Sigmoid colon (tissue), 7 donors: ENCODE data around the gene ARIH1. TPM values are rescaled to one million over a fixed set of nuclear protein-coding genes. Genes with fewer than 3 reads are reported as not detected.

Source experiments
- DNase-seq: peaks from one replicate; pipeline ENCODE4 v3.0.0-alpha.2; 2019
- H3K27ac ChIP-seq, 4 donors: fragments of 200-600 bp; sonication (generic); one replicate each; pipeline ENCODE4 v1.5.1; 2016 to 2019; ENCODE audit warnings: mild to moderate bottlenecking in 1 of 4
- H3K27me3 ChIP-seq, 3 donors: fragments of 200-600 bp; sonication (generic); one replicate each; pipeline ENCODE4 v1.5.1; 2019; ENCODE audit warnings: mild to moderate bottlenecking in 1 of 3
- H3K36me3 ChIP-seq, 4 donors: fragments of 200-600 bp; sonication (generic); one replicate each; pipeline ENCODE4 v1.5.1; 2016 to 2019
- H3K4me1 ChIP-seq, 4 donors: fragments of 200-600 bp; sonication (generic); one replicate each; pipeline ENCODE4 v1.5.1; 2017 to 2019
- H3K4me3 ChIP-seq, 4 donors: fragments of 200-600 bp; sonication (generic); one replicate each; pipeline ENCODE4 v1.5.1; 2017 to 2019; ENCODE audit warnings: mild to moderate bottlenecking in 2 of 4, moderate library complexity in 1 of 4
- H3K9me3 ChIP-seq, 4 donors: fragments of 200-600 bp in 3 of 4; sonication (generic) in 3 of 4; one replicate each; pipeline versions ENCODE4 v1.5.1 to v1.6.1; 2013 to 2019
- EP300 ChIP-seq, 4 donors: sonication (generic); formaldehyde crosslinking; IDR thresholded peaks; one replicate each; pipeline ENCODE4 v1.6.1; 2017; ENCODE audit warnings: antibody characterized with exemption in 4 of 4
- POLR2A ChIP-seq, 2 donors: fragments of 450-650 bp; IDR thresholded peaks; one replicate each; pipeline ENCODE4 v1.6.1; 2016; ENCODE audit warnings: antibody characterized with exemption in 2 of 2, mild to moderate bottlenecking in 2 of 2, moderate library complexity in 2 of 2
- POLR2AphosphoS5 ChIP-seq, 4 donors: sonication (generic); formaldehyde crosslinking; IDR thresholded peaks; one replicate each; pipeline ENCODE4 v1.6.1; 2017; ENCODE audit warnings: antibody characterized with exemption in 4 of 4
- WGBS, 2 donors: extraction: QIAGEN DNeasy Blood & Tissue Kit; methylation state at CpG; one replicate each; pipeline ENCODE4 v1.1.7; 2013; 5-methylcytosine and 5-hydroxymethylcytosine counted together
- intact Hi-C: fragments of 100-400 bp; cut with DNase I; formaldehyde crosslinking; loops from one replicate; pipeline ENCODE4 v1.15.1; 2023
- polyA plus RNA-seq, 3 donors: library from polyadenylated mRNA; stranded (reverse); fragments of 200-250 nt; gene quantifications; one replicate each; pipeline ENCODE4 v1.2.3, GENCODE V29; 2013
- total RNA-seq, 4 donors: library from RNA; depleted of rRNA; stranded (reverse); fragments of >200 nt; gene quantifications; one replicate each; pipeline ENCODE4 v1.1.0, GENCODE V29; 2016
- TF ChIP-seq, protein P1 (sequence below), 4 experiments: fragments of 450-650 bp in 3 of 4; fragments of 200-600 bp in 1 of 4; IDR thresholded peaks; one replicate each; pipeline ENCODE4 v1.5.1; 2016 to 2019; ENCODE audit warnings: antibody characterized with exemption in 4 of 4, mild to moderate bottlenecking in 3 of 4, moderate library complexity in 2 of 4
- donor health status: healthy with polysubstance abuse.
- donor health status: Bipolar disorder and iron deficiency.
- donor health status: healthy.

Gene ARIH1
- total and polyA plus RNA-seq, 7 donors, result 10.8 to 69.5 (median 36.4) TPM

DNA sequence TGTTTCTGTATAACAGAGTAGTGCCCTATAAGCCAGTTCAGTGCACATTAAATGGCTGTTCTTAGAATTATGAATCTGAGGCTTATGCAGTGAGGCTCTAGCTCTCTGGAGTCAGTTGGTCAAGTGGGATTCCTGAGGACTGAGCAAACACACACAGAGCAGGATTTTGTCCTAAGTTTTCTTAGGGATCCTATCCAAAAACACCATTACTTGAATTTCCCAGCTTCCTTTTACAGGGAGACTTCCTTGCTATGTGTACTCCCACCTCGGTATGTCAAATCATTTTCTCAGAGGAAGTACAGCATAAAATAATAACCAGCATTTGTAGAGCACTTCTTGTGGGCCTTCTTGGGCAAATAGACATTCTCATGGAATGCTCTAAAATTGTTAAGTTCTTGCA, 117.2 kb downstream of the ARIH1 start:
- intact Hi-C loops, result loop anchor here (10.0 kb wide), 1 partner anchor 93 kb away; the partner anchor contains the start of genes BBS4 and HIGD2B
- WGBS, 2 donors, result 33 to 48% methylated on average over 1 of the region's 1 CpG
- no peak for DNase-seq
- Histone ChIP-seq H3K27me3 (no peaks in the 10 kb centered on the region), H3K27ac (no peak overlapping the region), H3K4me3 (no peak overlapping the region), H3K9me3 (no peaks in the 10 kb centered on the region), H3K36me3 (peaks cover 0 to 1% (median 0%) of the 10 kb centered on the region in 4 donors), H3K4me1 (no peaks in the 10 kb centered on the region)
- TF ChIP-seq EP300 (IDR thresholded peaks at IDR 0.05), result no peak
- TF ChIP-seq POLR2AphosphoS5 (IDR thresholded peaks at IDR 0.05), result no peak
- no peak for TF ChIP-seq POLR2A (IDR thresholded peaks at IDR 0.05)
- TF ChIP-seq, protein P1, sequence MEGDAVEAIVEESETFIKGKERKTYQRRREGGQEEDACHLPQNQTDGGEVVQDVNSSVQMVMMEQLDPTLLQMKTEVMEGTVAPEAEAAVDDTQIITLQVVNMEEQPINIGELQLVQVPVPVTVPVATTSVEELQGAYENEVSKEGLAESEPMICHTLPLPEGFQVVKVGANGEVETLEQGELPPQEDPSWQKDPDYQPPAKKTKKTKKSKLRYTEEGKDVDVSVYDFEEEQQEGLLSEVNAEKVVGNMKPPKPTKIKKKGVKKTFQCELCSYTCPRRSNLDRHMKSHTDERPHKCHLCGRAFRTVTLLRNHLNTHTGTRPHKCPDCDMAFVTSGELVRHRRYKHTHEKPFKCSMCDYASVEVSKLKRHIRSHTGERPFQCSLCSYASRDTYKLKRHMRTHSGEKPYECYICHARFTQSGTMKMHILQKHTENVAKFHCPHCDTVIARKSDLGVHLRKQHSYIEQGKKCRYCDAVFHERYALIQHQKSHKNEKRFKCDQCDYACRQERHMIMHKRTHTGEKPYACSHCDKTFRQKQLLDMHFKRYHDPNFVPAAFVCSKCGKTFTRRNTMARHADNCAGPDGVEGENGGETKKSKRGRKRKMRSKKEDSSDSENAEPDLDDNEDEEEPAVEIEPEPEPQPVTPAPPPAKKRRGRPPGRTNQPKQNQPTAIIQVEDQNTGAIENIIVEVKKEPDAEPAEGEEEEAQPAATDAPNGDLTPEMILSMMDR (IDR thresholded peaks at IDR 0.05), result no peak

DNA sequence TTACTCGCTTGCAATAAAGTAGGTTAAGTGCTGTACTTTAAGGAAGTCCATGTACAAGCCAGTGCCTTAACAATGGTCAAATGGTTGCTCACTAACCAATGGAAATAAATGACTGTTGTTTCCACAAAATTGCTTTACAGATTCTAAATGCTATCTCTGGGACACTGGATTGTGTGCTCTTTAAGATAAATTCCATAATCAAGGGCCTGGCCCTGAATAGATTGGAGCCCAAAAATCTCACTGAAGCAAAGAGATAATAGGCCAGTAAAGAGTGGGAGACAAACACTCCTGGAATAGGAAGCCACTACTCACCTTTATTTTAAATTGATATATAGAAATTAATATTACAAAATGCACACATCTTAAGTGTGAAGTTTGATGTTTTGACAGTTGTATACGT, 118.0 kb downstream of the ARIH1 start:
- no peaks in the 10 kb centered on the region for H3K36me3 ChIP-seq
- TF ChIP-seq EP300 (IDR thresholded peaks at IDR 0.05) (no peak), POLR2AphosphoS5 (IDR thresholded peaks at IDR 0.05) (no peak)
- TF ChIP-seq, protein P1 (IDR thresholded peaks at IDR 0.05), result no peak
- intact Hi-C loops, result loop anchor here (10.0 kb wide), 1 partner anchor 93 kb away; the partner anchor contains the start of genes BBS4 and HIGD2B
- WGBS, 2 donors, result 83 to 91% methylated on average over 2 of the region's 2 CpGs
- no peaks in the 10 kb centered on the region for H3K27me3 ChIP-seq
- H3K27ac ChIP-seq, result no peak overlapping the region
- no peaks in the 10 kb centered on the region for H3K9me3 ChIP-seq
- H3K4me1 ChIP-seq, result no peaks in the 10 kb centered on the region
- DNase-seq, result no peak
- no peak overlapping the region for H3K4me3 ChIP-seq

DNA sequence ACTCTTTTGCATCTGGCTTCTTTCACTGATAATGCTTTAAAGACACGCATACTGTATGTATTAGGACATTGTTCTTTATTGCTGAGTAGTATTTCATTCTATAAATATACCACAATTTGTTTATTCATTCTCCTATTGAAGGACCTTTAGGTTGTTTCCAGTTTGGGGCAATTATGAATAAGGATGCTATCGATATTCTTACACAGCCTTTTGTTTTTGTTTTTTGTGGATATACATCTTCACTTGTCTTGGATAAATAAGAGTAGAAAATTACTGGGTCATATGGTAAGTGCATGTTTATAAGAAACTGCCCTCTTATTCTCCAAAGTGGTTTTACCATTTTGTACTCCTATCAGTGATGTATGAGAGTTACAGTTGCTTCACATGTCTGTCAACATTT, 118.5 kb downstream of the ARIH1 start:
- Histone ChIP-seq H3K4me1 (no peaks in the 10 kb centered on the region), H3K9me3 (no peaks in the 10 kb centered on the region), H3K27ac (no peak overlapping the region), H3K36me3 (no peaks in the 10 kb centered on the region), H3K27me3 (no peaks in the 10 kb centered on the region), H3K4me3 (no peak overlapping the region)
- no peak for DNase-seq
- intact Hi-C loops, result loop anchor here (10.0 kb wide), 1 partner anchor 92 kb away; the partner anchor contains the start of genes BBS4 and HIGD2B
- WGBS, 2 donors, result 85 to 91% methylated on average over 2 of the region's 2 CpGs
- TF ChIP-seq, protein P1 (IDR thresholded peaks at IDR 0.05), result no peak

DNA sequence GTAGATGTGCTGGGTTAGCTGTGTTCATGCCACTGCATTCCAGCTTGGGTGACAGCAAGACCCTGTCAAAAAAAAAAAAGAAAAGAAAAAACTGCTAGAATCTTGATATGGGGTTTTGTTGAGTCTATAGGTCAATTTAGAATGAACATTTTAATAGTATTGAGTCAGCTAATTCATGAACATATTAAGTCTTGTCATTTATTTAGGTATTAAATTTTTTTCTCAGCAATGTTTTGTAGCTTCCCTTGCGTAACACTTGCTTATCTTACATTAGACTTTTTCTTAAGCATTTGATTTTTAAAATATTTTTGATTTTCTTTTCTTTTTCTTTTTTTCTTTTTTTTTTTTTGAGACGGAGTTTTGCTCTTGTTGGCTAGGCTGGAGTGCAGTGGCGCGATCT, 119.7 kb downstream of the ARIH1 start:
- Histone ChIP-seq H3K4me1 (no peaks in the 10 kb centered on the region), H3K36me3 (no peaks in the 10 kb centered on the region), H3K4me3 (no peak overlapping the region), H3K27me3 (no peaks in the 10 kb centered on the region), H3K9me3 (no peaks in the 10 kb centered on the region), H3K27ac (no peak overlapping the region)
- intact Hi-C loops, result loop anchor here (10.0 kb wide), 1 partner anchor 91 kb away; the partner anchor contains the start of genes BBS4 and HIGD2B
- TF ChIP-seq, protein P1 (IDR thresholded peaks at IDR 0.05), result no peak
- no peak for TF ChIP-seq EP300 (IDR thresholded peaks at IDR 0.05)
- TF ChIP-seq POLR2A (IDR thresholded peaks at IDR 0.05), result no peak
- no peak for TF ChIP-seq POLR2AphosphoS5 (IDR thresholded peaks at IDR 0.05)
- no peak for DNase-seq
- WGBS, 2 donors, result 95 to 99% methylated on average over 4 of the region's 4 CpGs

DNA sequence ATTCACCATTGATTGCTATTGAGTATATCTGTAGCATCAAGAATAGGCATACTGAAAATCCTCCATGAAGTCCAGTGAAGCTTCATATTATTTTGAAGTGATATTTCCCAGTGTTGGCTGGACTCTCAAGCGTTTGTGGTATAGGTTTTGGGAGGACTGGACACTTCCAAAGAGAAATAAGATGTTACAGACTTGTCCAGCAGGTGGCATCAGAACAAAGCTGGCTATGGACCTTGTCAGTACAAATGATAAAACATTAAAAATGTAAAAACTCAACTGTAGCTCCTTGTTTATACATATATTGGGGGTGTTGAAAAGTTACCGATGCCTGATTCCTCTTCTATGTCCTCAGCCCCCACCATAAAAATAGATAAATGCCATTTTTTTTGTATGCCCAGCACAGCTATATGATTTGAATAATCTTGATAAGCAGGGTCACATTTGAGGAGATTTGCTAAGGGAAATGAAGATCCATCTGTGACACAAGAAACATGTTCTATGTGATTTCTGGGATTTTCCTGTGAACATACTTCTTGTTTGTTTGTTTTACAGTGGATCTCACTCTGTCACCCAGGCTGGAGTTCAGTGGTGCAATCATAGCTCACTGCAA, 125.8 kb downstream of the ARIH1 start:
- intact Hi-C loops, result loop anchor here (10.0 kb wide), 1 partner anchor 85 kb away; the partner anchor contains the start of genes BBS4 and HIGD2B
- Histone ChIP-seq H3K36me3 (no peaks in the 10 kb centered on the region), H3K9me3 (no peaks in the 10 kb centered on the region), H3K27me3 (no peaks in the 10 kb centered on the region), H3K27ac (no peak overlapping the region), H3K4me3 (no peak overlapping the region), H3K4me1 (no peaks in the 10 kb centered on the region)
- TF ChIP-seq EP300 (IDR thresholded peaks at IDR 0.05) (no peak), POLR2A (IDR thresholded peaks at IDR 0.05) (no peak), POLR2AphosphoS5 (IDR thresholded peaks at IDR 0.05) (peak in 1 of 4 donors; percentile 14)
- TF ChIP-seq, protein P1 (IDR thresholded peaks at IDR 0.05), result peak in 3 of 4 experiments; percentile 26 to 59 (median 34)
- WGBS, 2 donors, result 3 to 22% methylated on average over 2 of the region's 2 CpGs
- DNase-seq, result no peak
